ENCODE measurements around the gene DOK7.

- TF ChIP-seq CTCF (IDR thresholded peaks at IDR 0.05): no peak
- no peak for TF ChIP-seq ZFX (IDR thresholded peaks at IDR 0.05; ENCODE audit: borderline replicate concordance)
Measured at GRCh38 chr4:3413675-3414420, 49.3 kb upstream of the DOK7 start.

All from 22Rv1 (cell line).